GM12878 (cell line): ENCODE measurements around the gene OR52D1.

Source experiments
- CHD4 ChIP-seq: fragments of 200-600 bp; sonication (generic); IDR thresholded peaks from 2 replicates; pipeline ENCODE4 v1.6.1; 2016; ENCODE audit warnings: mild to moderate bottlenecking
- ETV6 ChIP-seq, 2 experiments: fragments of 450-650 bp in 1 of 2; IDR thresholded peaks in 1 of 2; conservative IDR thresholded peaks in 1 of 2; 2 replicates each; pipeline ENCODE4 v1.6.1; 2014; ENCODE audit warnings: antibody characterized with exemption in 1 of 2, borderline replicate concordance in 1 of 2, low read depth in 1 of 2, mild to moderate bottlenecking in 1 of 2, moderate library complexity in 1 of 2
- HCFC1 ChIP-seq: fragments of 150-350 bp; IDR thresholded peaks from 2 replicates; pipeline ENCODE4 v1.6.1; 2014; ENCODE audit warnings: low read length
- NBN ChIP-seq: fragments of 450-650 bp; IDR thresholded peaks from 2 replicates; pipeline ENCODE4 v1.6.1; 2016
- POLR2A ChIP-seq: IDR thresholded peaks from 2 replicates; pipeline ENCODE4 v1.6.1; 2011; ENCODE audit warnings: low read depth, mild to moderate bottlenecking, low read length
- SMC3 ChIP-seq: IDR thresholded peaks from 2 replicates; pipeline ENCODE4 v1.6.1; 2011; ENCODE audit warnings: low read length, improper control_type of control experiment, borderline replicate concordance
- TF ChIP-seq, protein P1 (sequence below): IDR thresholded peaks from 2 replicates; pipeline ENCODE4 v1.6.1; 2012; ENCODE audit warnings: mild to moderate bottlenecking, low read depth, low read length

DNA sequence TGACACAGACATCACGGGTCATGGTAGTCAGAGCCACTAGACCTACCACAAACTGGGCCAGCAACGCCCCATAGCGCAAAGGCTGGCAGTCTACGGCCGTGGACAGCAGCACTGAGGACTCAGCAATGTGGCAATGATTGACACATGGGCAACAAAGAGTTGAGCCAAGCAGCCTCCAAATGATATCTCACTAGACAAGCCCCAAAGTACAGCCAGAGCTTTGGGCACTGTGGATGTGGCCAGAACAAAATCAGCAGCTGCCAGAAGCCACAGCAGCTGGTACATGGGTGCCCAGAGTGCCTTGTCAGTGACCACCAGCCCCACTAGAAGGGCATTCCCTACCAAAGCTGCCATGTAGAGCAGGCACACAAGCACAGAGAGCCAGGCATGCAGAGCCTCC lies 39.2 kb downstream of the OR52D1 start:
- TF ChIP-seq CHD4 = no peak
- TF ChIP-seq, protein P1, sequence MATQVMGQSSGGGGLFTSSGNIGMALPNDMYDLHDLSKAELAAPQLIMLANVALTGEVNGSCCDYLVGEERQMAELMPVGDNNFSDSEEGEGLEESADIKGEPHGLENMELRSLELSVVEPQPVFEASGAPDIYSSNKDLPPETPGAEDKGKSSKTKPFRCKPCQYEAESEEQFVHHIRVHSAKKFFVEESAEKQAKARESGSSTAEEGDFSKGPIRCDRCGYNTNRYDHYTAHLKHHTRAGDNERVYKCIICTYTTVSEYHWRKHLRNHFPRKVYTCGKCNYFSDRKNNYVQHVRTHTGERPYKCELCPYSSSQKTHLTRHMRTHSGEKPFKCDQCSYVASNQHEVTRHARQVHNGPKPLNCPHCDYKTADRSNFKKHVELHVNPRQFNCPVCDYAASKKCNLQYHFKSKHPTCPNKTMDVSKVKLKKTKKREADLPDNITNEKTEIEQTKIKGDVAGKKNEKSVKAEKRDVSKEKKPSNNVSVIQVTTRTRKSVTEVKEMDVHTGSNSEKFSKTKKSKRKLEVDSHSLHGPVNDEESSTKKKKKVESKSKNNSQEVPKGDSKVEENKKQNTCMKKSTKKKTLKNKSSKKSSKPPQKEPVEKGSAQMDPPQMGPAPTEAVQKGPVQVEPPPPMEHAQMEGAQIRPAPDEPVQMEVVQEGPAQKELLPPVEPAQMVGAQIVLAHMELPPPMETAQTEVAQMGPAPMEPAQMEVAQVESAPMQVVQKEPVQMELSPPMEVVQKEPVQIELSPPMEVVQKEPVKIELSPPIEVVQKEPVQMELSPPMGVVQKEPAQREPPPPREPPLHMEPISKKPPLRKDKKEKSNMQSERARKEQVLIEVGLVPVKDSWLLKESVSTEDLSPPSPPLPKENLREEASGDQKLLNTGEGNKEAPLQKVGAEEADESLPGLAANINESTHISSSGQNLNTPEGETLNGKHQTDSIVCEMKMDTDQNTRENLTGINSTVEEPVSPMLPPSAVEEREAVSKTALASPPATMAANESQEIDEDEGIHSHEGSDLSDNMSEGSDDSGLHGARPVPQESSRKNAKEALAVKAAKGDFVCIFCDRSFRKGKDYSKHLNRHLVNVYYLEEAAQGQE = no peak
- no peak for TF ChIP-seq HCFC1
- no peak for TF ChIP-seq ETV6 (conservative IDR thresholded peaks at IDR 0.05 in 1 of 2, IDR thresholded peaks at IDR 0.05 in 1 of 2; ENCODE audit: borderline replicate concordance in 1 of 2, low read depth in 1 of 2)
- TF ChIP-seq SMC3 = no peak
- no peak for TF ChIP-seq POLR2A
- no peak for TF ChIP-seq NBN
